Kidney epithelial cell (primary cell): ENCODE measurements around the gene CDC14B. TPM values are rescaled to one million over a fixed set of nuclear protein-coding genes. Genes with fewer than 3 reads are reported as not detected.

Experiments used
- DNase-seq: peaks from one replicate; pipeline ENCODE4 v3.0.0-alpha.2; 2010; ENCODE audit warnings: low read depth
- H3K27me3 ChIP-seq: 2 replicates; pipeline ENCODE4 v1.6.0; 2011; ENCODE audit warnings: low read length; ENCODE audit not compliant: control insufficient read depth, insufficient read depth
- H3K36me3 ChIP-seq: 2 replicates; pipeline ENCODE4 v1.5.1; 2011; ENCODE audit warnings: low read length; ENCODE audit not compliant: control insufficient read depth, insufficient read depth
- H3K4me3 ChIP-seq: 2 replicates; pipeline ENCODE4 v1.5.1; 2011; ENCODE audit warnings: low read depth, mild to moderate bottlenecking, control low read depth, low read length
- total RNA-seq: library from RNA; depleted of rRNA; stranded (reverse); fragments of >200 nt; gene quantifications from 2 replicates; pipeline ENCODE4 v1.2.3, GENCODE V29; 2015
- TF ChIP-seq, protein P1 (sequence below): IDR thresholded peaks from 2 replicates; pipeline ENCODE4 v1.5.1; 2011; ENCODE audit warnings: mild to moderate bottlenecking, moderate library complexity, low read length, control low read depth, inconsistent platforms; ENCODE audit not compliant: insufficient read depth, poor library complexity, severe bottlenecking

Gene CDC14B
- total RNA-seq, 1 donor from 2014 or later, result 25.5 TPM

DNA sequence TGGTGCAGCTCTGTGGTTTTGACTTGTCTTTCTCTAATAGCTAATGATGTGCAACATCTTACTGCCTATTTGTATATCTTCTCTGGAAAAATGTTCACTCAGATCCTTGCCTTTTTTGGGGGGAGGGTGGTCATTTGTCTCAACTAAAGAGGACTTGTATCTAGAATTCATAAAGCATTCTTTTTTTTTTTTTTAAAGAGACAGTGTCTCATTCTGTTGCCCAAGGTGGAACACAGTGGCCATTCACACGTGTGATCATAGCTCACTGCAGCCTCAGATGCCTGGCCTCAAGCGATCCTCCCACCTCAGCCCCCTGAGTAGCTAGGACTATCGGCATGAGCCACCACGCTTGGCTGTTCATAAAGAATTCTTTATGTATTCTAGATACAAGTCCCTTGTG, 136.4 kb downstream of the CDC14B start:
- TF ChIP-seq, protein P1, sequence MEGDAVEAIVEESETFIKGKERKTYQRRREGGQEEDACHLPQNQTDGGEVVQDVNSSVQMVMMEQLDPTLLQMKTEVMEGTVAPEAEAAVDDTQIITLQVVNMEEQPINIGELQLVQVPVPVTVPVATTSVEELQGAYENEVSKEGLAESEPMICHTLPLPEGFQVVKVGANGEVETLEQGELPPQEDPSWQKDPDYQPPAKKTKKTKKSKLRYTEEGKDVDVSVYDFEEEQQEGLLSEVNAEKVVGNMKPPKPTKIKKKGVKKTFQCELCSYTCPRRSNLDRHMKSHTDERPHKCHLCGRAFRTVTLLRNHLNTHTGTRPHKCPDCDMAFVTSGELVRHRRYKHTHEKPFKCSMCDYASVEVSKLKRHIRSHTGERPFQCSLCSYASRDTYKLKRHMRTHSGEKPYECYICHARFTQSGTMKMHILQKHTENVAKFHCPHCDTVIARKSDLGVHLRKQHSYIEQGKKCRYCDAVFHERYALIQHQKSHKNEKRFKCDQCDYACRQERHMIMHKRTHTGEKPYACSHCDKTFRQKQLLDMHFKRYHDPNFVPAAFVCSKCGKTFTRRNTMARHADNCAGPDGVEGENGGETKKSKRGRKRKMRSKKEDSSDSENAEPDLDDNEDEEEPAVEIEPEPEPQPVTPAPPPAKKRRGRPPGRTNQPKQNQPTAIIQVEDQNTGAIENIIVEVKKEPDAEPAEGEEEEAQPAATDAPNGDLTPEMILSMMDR, result no peak
- DNase-seq, result no peak
- Histone ChIP-seq H3K36me3 (peaks cover under 1% of the 10 kb centered on the region), H3K27me3 (no peaks in the 10 kb centered on the region), H3K4me3 (no peak overlapping the region)

DNA sequence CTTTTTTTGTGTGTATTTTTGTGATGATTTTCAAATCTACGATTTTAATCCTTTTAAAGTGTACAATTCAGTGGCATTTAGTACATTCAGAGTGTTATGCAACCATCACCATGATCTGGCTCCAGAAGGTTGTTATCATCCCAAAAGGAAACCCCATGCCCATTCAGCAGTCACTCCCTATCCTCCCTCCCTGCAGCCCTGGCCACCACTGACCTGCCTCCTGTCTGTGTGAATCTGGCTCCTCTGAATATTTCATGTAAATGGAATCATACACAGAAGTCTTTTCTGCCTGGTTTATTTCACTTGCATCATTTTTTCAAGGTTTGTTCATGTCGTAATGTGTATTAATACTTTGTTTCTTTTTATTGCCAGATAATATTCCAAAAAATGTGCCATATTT, 137.2 kb downstream of the CDC14B start:
- no peak for DNase-seq
- H3K4me3 ChIP-seq, result no peak overlapping the region
- H3K36me3 ChIP-seq, result no peaks in the 10 kb centered on the region
- TF ChIP-seq, protein P1, result no peak
- H3K27me3 ChIP-seq, result no peaks in the 10 kb centered on the region

DNA sequence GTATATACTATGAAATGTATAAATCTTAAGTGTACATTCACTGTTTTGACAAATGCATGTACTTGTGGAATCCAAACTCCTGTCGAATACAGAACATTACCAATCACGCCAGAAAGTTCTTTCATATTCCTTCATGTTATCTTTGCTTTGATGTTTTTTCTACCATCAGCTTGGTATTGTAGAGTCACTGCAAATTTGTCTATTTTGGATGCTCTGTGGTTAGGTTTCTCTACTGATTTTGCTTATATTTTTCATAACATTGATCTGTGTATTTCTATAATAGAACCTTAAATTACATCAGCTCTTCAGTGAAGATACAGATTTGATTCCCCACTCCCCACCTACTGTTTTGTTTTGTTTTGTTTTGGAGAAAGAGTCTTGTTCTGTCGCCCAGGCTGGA, 138.9 kb downstream of the CDC14B start:
- TF ChIP-seq, protein P1, result no peak
- Histone ChIP-seq H3K36me3 (peaks cover 1% of the 10 kb centered on the region), H3K27me3 (no peaks in the 10 kb centered on the region), H3K4me3 (no peak overlapping the region)
- DNase-seq, result no peak

DNA sequence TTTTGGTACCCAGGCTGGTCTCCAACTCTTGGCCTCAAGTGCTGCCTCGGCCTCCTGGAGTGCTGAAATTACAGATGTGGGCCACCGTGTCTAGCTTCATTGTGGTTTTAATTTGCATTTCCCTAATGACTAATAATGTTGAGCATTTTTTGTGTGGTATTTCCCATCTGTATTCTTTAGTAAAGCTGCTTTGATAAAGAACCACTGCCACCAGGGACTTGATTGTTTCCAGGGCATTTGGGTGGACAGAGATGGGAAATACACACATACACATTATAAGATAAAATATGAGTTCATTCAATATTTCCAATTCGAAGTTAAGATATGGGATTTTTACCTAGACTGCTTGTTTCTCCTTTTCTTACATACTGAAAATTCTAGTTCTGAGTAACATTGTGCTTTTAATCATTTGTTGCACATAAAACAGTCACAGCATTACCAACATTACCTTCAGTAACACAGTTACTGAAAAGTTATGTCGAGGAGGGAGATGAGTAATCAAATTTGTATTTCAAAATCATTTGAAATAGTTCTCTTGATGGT, 140.7 kb downstream of the CDC14B start:
- TF ChIP-seq, protein P1, result no peak
- no peaks in the 10 kb centered on the region for H3K27me3 ChIP-seq
- peaks cover 1% of the 10 kb centered on the region for H3K36me3 ChIP-seq
- no peak for DNase-seq
- no peak overlapping the region for H3K4me3 ChIP-seq

DNA sequence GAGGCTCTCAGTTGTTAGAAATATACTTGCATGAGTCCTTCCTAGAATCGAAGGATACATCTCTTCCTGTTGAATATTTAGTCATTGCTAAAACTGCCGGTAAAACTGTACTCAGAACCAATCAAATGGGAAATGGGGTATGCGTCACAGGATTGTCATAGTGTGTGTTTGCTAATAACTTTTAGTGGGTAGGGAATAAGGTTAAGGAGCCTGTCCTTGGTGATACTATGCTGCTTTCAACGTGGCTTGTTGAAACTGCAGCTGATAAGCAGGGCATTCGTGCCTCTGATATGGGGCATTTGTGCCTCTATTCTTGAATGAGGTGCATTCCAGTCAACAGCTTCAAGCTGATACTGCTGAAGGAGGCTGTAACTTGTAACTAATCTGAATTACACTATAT, 143.1 kb downstream of the CDC14B start:
- no peak overlapping the region for H3K4me3 ChIP-seq
- TF ChIP-seq, protein P1, result no peak
- DNase-seq, result no peak
- no peaks in the 10 kb centered on the region for H3K27me3 ChIP-seq
- H3K36me3 ChIP-seq, result peaks cover 1% of the 10 kb centered on the region

DNA sequence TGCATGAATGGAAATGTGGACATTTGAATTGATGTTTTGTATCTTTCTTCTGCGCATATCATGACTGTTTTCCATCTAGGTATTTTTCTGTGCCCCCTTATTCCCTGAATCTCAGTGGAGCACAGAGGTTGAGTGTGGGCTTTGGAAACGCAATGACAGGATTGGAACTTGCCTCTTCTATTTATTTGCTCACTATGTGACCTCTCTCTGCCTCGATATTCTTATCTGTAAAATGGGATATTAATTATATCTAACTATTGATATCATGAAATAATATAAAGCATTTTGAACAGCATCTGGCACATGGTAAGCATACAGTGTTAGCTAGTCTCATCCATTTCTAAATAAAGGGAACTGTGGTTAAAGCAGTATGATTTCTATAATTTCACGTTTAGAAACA, 143.6 kb downstream of the CDC14B start:
- H3K4me3 ChIP-seq, result no peak overlapping the region
- TF ChIP-seq, protein P1, result no peak
- DNase-seq, result no peak
- H3K27me3 ChIP-seq, result no peaks in the 10 kb centered on the region
- H3K36me3 ChIP-seq, result peaks cover 1% of the 10 kb centered on the region
